GM23338 (cell line): Measurements from ENCODE around the gene MRTFA. TPM values are rescaled to one million over a fixed set of nuclear protein-coding genes. Genes with fewer than 3 reads are reported as not detected.

ENCODE experiments used
- ATAC-seq: fragments of 200-7000 bp; cut with Tn5 transposase; 3 replicates; pipeline ENCODE4 v1.9.1; 2020
- DNase-seq: peaks from one replicate; pipeline ENCODE4 v3.0.0-alpha.2; 2015; ENCODE audit warnings: low spot score
- H2AFZ ChIP-seq: fragments of 200-600 bp; sonication (generic); 2 replicates; pipeline ENCODE4 v1.8.0; 2016; ENCODE audit warnings: antibody characterized with exemption, mild to moderate bottlenecking, moderate library complexity
- H3F3A ChIP-seq: fragments of 200-600 bp; sonication (generic); replicated peaks from 2 replicates; pipeline ENCODE4 v1.8.0; 2017; ENCODE audit warnings: antibody characterized with exemption, mixed run types, low read depth
- H3K27ac ChIP-seq: fragments of 200-600 bp; sonication (generic); 2 replicates; pipeline ENCODE4 v1.6.1; 2016; ENCODE audit warnings: low read depth
- H3K27me3 ChIP-seq: fragments of 200-600 bp; sonication (generic); 2 replicates; pipeline ENCODE4 v1.8.0; 2016; ENCODE audit warnings: mild to moderate bottlenecking, mixed run types, moderate library complexity; ENCODE audit not compliant: insufficient read depth
- H3K36me3 ChIP-seq: fragments of 200-600 bp; sonication (generic); 2 replicates; pipeline ENCODE4 v1.8.0; 2016; ENCODE audit warnings: mild to moderate bottlenecking; ENCODE audit not compliant: insufficient read depth
- H3K4me1 ChIP-seq: fragments of 200-600 bp; sonication (generic); 2 replicates; pipeline ENCODE4 v1.8.0; 2016; ENCODE audit warnings: mild to moderate bottlenecking, moderate library complexity; ENCODE audit not compliant: insufficient read depth
- H3K4me2 ChIP-seq: fragments of 200-600 bp; sonication (generic); 2 replicates; pipeline ENCODE4 v1.7.1; 2017; ENCODE audit warnings: mixed run types
- H3K4me3 ChIP-seq: fragments of 200-600 bp; sonication (generic); 2 replicates; pipeline ENCODE4 v1.6.1; 2016; ENCODE audit warnings: mixed run types
- H3K79me2 ChIP-seq: fragments of 200-600 bp; sonication (generic); replicated peaks from 2 replicates; pipeline ENCODE4 v1.8.0; 2017; ENCODE audit warnings: mild to moderate bottlenecking; ENCODE audit not compliant: insufficient read depth
- H3K9me2 ChIP-seq: fragments of 200-600 bp; sonication (generic); 2 replicates; pipeline ENCODE4 v1.8.0; 2017; ENCODE audit not compliant: insufficient read depth
- H4K20me1 ChIP-seq: fragments of 200-600 bp; sonication (generic); replicated peaks from 2 replicates; pipeline ENCODE4 v1.8.0; 2017; ENCODE audit warnings: mild to moderate bottlenecking; ENCODE audit not compliant: insufficient read depth
- H3K27ac Mint-ChIP-seq: 2 replicates; pipeline ENCODE4 v1.8.0; 2020; ENCODE audit warnings: inconsistent platforms, mild to moderate bottlenecking, moderate library complexity, mixed read lengths
- H3K27me3 Mint-ChIP-seq: 3 replicates; pipeline ENCODE4 v1.8.0; 2022; ENCODE audit warnings: low read depth, mild to moderate bottlenecking, moderate library complexity, mixed read lengths, inconsistent platforms; ENCODE audit not compliant: insufficient read depth, poor library complexity
- H3K36me3 Mint-ChIP-seq: 3 replicates; pipeline ENCODE4 v1.8.0; 2021; ENCODE audit warnings: low read depth, mild to moderate bottlenecking, inconsistent platforms, moderate library complexity, mixed read lengths
- H3K4me1 Mint-ChIP-seq: 3 replicates; pipeline ENCODE4 v1.8.0; 2020; ENCODE audit warnings: mild to moderate bottlenecking, inconsistent platforms, mixed read lengths
- H3K4me3 Mint-ChIP-seq: 3 replicates; pipeline ENCODE4 v1.8.0; 2021; ENCODE audit warnings: moderate library complexity, mild to moderate bottlenecking, inconsistent platforms, mixed read lengths
- H3K9me3 Mint-ChIP-seq: 3 replicates; pipeline ENCODE4 v1.8.0; 2020; ENCODE audit warnings: moderate library complexity, mild to moderate bottlenecking, inconsistent platforms, mixed read lengths
- EZH2 ChIP-seq: fragments of 200-600 bp; sonication (generic); IDR thresholded peaks from one replicate; pipeline ENCODE4 v1.8.0; 2017; ENCODE audit warnings: antibody characterized with exemption, mild to moderate bottlenecking, low read depth; ENCODE audit not compliant: unreplicated experiment
- NANOG ChIP-seq: IDR thresholded peaks from 2 replicates; pipeline ENCODE4 v1.6.1; 2016; ENCODE audit warnings: antibody characterized with exemption, borderline replicate concordance
- STAT1 ChIP-seq: IDR thresholded peaks from one replicate; pipeline ENCODE4 v1.6.1; 2016; ENCODE audit warnings: antibody characterized with exemption; ENCODE audit not compliant: unreplicated experiment
- ZNF114 ChIP-seq: fragments of 250-450 bp; sonication (Bioruptor Pico); IDR thresholded peaks from 2 replicates; pipeline ENCODE4 v1.5.0; 2020; ENCODE audit warnings: mild to moderate bottlenecking, moderate library complexity
- ZNF331 ChIP-seq: fragments of 250-450 bp; sonication (Bioruptor Pico); IDR thresholded peaks from 2 replicates; pipeline ENCODE4 v1.5.0; 2020; ENCODE audit warnings: low read depth, mild to moderate bottlenecking, moderate library complexity
- polyA plus RNA-seq: library from polyadenylated mRNA; unstranded; fragments of >200 nt; fragmentation: Nextera tagmentation; extraction: Ambion mirVana; gene quantifications from 2 replicates; pipeline ENCODE4 v1.2.1, GENCODE V29; 2016
- total RNA-seq: library from RNA; depleted of rRNA; stranded (reverse); fragments of >200 nt; shearing (Covaris generic); gene quantifications from 2 replicates; pipeline ENCODE4 v1.2.3, GENCODE V29; 2014
- TF ChIP-seq, protein P1 (sequence below): fragments of 250-450 bp; sonication (Bioruptor Pico); IDR thresholded peaks from 2 replicates; pipeline ENCODE4 v1.5.0; 2020; ENCODE audit warnings: mild to moderate bottlenecking, moderate library complexity

MRTFA gene
- total and polyA plus RNA-seq, 2 experiments from 2014 or later, result 18.1 to 92.4 TPM

DNA sequence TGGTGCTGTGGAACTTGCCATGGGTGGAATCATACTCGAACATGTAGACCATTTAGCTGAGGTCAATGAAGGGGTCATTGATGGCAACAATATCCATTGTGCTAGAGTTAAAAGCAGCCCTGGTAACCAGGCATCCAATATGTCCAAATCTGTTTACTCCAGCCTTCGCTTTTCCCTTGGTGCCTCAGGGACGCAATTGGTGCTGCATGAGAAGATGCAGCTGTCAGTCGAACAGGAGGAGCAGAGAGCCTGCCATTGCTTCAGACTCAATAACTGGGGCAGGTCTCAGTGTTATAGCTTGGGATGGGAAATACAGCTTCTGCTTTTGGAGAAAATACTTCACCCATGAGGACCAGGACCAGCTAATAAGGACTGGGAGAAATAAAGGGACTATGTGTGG is 37.8 kb upstream of the MRTFA start (continued):
- TF ChIP-seq, protein P1, sequence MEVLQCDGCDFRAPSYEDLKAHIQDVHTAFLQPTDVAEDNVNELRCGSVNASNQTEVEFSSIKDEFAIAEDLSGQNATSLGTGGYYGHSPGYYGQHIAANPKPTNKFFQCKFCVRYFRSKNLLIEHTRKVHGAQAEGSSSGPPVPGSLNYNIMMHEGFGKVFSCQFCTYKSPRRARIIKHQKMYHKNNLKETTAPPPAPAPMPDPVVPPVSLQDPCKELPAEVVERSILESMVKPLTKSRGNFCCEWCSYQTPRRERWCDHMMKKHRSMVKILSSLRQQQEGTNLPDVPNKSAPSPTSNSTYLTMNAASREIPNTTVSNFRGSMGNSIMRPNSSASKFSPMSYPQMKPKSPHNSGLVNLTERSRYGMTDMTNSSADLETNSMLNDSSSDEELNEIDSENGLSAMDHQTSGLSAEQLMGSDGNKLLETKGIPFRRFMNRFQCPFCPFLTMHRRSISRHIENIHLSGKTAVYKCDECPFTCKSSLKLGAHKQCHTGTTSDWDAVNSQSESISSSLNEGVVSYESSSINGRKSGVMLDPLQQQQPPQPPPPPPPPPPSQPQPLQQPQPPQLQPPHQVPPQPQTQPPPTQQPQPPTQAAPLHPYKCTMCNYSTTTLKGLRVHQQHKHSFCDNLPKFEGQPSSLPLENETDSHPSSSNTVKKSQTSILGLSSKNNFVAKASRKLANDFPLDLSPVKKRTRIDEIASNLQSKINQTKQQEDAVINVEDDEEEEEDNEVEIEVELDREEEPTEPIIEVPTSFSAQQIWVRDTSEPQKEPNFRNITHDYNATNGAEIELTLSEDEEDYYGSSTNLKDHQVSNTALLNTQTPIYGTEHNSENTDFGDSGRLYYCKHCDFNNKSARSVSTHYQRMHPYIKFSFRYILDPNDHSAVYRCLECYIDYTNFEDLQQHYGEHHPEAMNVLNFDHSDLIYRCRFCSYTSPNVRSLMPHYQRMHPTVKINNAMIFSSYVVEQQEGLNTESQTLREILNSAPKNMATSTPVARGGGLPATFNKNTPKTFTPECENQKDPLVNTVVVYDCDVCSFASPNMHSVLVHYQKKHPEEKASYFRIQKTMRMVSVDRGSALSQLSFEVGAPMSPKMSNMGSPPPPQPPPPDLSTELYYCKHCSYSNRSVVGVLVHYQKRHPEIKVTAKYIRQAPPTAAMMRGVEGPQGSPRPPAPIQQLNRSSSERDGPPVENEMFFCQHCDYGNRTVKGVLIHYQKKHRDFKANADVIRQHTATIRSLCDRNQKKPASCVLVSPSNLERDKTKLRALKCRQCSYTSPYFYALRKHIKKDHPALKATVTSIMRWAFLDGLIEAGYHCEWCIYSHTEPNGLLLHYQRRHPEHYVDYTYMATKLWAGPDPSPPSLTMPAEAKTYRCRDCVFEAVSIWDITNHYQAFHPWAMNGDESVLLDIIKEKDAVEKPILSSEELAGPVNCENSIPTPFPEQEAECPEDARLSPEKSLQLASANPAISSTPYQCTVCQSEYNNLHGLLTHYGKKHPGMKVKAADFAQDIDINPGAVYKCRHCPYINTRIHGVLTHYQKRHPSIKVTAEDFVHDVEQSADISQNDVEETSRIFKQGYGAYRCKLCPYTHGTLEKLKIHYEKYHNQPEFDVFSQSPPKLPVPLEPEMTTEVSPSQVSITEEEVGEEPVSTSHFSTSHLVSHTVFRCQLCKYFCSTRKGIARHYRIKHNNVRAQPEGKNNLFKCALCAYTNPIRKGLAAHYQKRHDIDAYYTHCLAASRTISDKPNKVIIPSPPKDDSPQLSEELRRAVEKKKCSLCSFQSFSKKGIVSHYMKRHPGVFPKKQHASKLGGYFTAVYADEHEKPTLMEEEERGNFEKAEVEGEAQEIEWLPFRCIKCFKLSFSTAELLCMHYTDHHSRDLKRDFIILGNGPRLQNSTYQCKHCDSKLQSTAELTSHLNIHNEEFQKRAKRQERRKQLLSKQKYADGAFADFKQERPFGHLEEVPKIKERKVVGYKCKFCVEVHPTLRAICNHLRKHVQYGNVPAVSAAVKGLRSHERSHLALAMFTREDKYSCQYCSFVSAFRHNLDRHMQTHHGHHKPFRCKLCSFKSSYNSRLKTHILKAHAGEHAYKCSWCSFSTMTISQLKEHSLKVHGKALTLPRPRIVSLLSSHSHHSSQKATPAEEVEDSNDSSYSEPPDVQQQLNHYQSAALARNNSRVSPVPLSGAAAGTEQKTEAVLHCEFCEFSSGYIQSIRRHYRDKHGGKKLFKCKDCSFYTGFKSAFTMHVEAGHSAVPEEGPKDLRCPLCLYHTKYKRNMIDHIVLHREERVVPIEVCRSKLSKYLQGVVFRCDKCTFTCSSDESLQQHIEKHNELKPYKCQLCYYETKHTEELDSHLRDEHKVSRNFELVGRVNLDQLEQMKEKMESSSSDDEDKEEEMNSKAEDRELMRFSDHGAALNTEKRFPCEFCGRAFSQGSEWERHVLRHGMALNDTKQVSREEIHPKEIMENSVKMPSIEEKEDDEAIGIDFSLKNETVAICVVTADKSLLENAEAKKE (CRISPR knock-in tag), result no peak

DNA sequence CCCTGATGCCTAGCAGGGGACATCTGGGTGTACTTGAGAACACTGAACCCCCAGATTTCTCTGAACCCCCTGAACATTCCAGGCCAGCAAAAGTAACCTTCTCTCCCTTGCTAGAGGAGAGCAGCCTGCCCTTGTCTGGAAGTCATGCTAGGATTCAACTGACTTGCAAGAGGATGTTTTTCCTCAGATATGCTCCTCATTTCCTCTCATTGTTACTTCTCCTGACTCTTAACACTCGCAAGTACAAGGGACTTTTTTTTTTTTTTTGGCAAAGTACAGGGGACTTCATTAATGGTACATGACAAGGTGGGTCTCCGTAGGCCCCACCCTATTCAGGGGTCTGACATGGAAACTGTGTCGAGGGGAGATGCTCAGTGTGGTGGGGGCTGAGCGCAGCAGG is 36.5 kb upstream of the MRTFA start:
- peaks cover 6% of the 10 kb centered on the region for H3K27me3 Mint-ChIP-seq
- Histone ChIP-seq H3K4me3 (no peak overlapping the region), H4K20me1 (no peaks in the 10 kb centered on the region), H3K4me1 (no peaks in the 10 kb centered on the region), H3K4me2 (no peak overlapping the region), H3F3A (peaks cover under 1% of the 10 kb centered on the region; the same call in 1 of the 2 replicates), H3K27me3 (no peaks in the 10 kb centered on the region), H3K36me3 (no peaks in the 10 kb centered on the region), H3K9me2 (peaks cover 5% of the 10 kb centered on the region; the same call in 1 of the 2 replicates), H2AFZ (no peak overlapping the region), H3K27ac (no peak overlapping the region), H3K79me2 (no peaks in the 10 kb centered on the region)
- H3K27ac Mint-ChIP-seq, result no peak overlapping the region
- ATAC-seq (no peak), DNase-seq (no peak)
- H3K36me3 Mint-ChIP-seq, result peaks cover 3% of the 10 kb centered on the region; the same call in 2 of the 3 replicates
- no peaks in the 10 kb centered on the region for H3K9me3 Mint-ChIP-seq
- peaks cover 4% of the 10 kb centered on the region; the same call in 1 of the 3 replicates for H3K4me1 Mint-ChIP-seq
- H3K4me3 Mint-ChIP-seq, result no peak overlapping the region
- TF ChIP-seq STAT1 (no peak), ZNF331 (CRISPR knock-in tag) (no peak), NANOG (no peak), ZNF114 (no peak), EZH2 (no peak)
- TF ChIP-seq, protein P1 (CRISPR knock-in tag), result no peak
